Mononuclear cell (primary cell): ENCODE measurements around the gene PHF21A. TPM values are rescaled to one million over a fixed set of nuclear protein-coding genes. Genes with fewer than 3 reads are reported as not detected.

Experiments used
- H3K27me3 ChIP-seq: 2 replicates; pipeline ENCODE4 v1.6.0; 2011; ENCODE audit warnings: low read length, control low read depth; ENCODE audit not compliant: insufficient read depth
- H3K4me1 ChIP-seq: 2 replicates; pipeline ENCODE4 v1.5.1; 2011; ENCODE audit warnings: mild to moderate bottlenecking, low read length, control low read depth; ENCODE audit not compliant: insufficient read depth
- H3K4me3 ChIP-seq: 2 replicates; pipeline ENCODE4 v1.5.1; 2011; ENCODE audit warnings: mild to moderate bottlenecking, low read length, moderate library complexity
- H3K9me3 ChIP-seq: 2 replicates; pipeline ENCODE4 v1.5.1; 2011; ENCODE audit warnings: low read depth, mild to moderate bottlenecking, control low read depth, low read length
- total RNA-seq: library from RNA; depleted of rRNA; stranded (reverse); fragments of >200 nt; gene quantifications from one replicate; pipeline ENCODE4 v1.2.3, GENCODE V29; 2012

PHF21A gene
- total RNA-seq, 1 donor: 33.2 TPM

GRCh38 chr11:45927332-45927683 is 193.9 kb downstream of the PHF21A start:
- Histone ChIP-seq H3K9me3 (no peaks in the 10 kb centered on the region), H3K27me3 (peaks cover 4% of the 10 kb centered on the region), H3K4me3 (no peak overlapping the region), H3K4me1 (peaks cover 52% of the 10 kb centered on the region)

GRCh38 chr11:45926536-45927331 is 194.5 kb downstream of the PHF21A start:
- Histone ChIP-seq H3K9me3 (no peaks in the 10 kb centered on the region), H3K4me1 (peaks cover 52% of the 10 kb centered on the region), H3K4me3 (no peak overlapping the region), H3K27me3 (peaks cover 9% of the 10 kb centered on the region)

GRCh38 chr11:45926001-45926401 is 195.3 kb downstream of the PHF21A start:
- peaks cover 47% of the 10 kb centered on the region for H3K4me1 ChIP-seq
- no peak overlapping the region for H3K4me3 ChIP-seq
- H3K27me3 ChIP-seq: peaks cover 13% of the 10 kb centered on the region
- H3K9me3 ChIP-seq: no peaks in the 10 kb centered on the region

- Histone ChIP-seq H3K9me3 (no peaks in the 10 kb centered on the region), H3K27me3 (peaks cover 13% of the 10 kb centered on the region), H3K4me3 (no peak overlapping the region), H3K4me1 (peaks cover 43% of the 10 kb centered on the region)
Measured at GRCh38 chr11:45925550-45925949, 195.7 kb downstream of the PHF21A start.

GRCh38 chr11:45924927-45925326 is 196.3 kb downstream of the PHF21A start:
- peaks cover 13% of the 10 kb centered on the region for H3K27me3 ChIP-seq
- H3K4me1 ChIP-seq: peaks cover 37% of the 10 kb centered on the region
- H3K4me3 ChIP-seq: no peak overlapping the region
- no peaks in the 10 kb centered on the region for H3K9me3 ChIP-seq

- Histone ChIP-seq H3K9me3 (no peaks in the 10 kb centered on the region), H3K27me3 (peaks cover 13% of the 10 kb centered on the region), H3K4me3 (no peak overlapping the region), H3K4me1 (peaks cover 37% of the 10 kb centered on the region)
Measured at GRCh38 chr11:45924036-45924915, 197.0 kb downstream of the PHF21A start.

- Histone ChIP-seq H3K4me1 (peaks cover 37% of the 10 kb centered on the region), H3K9me3 (no peaks in the 10 kb centered on the region), H3K27me3 (peaks cover 13% of the 10 kb centered on the region), H3K4me3 (peak within 1 kb of the TSS; percentile 39)
Measured at GRCh38 chr11:45922425-45923082, 198.7 kb downstream of the PHF21A start, which contains the start of gene LARGE2. Gene LARGE2 (plus strand): TSS chr11:45922656. CDS start chr11:45922883, 227 bp downstream.

- peaks cover 13% of the 10 kb centered on the region for H3K27me3 ChIP-seq
- H3K9me3 ChIP-seq: no peaks in the 10 kb centered on the region
- peaks cover 43% of the 10 kb centered on the region for H3K4me1 ChIP-seq
- H3K4me3 ChIP-seq: peak overlapping the region; percentile 39
Measured at GRCh38 chr11:45921561-45922424, 199.5 kb downstream of the PHF21A start.

GRCh38 chr11:45920531-45921477 is 200.4 kb downstream of the PHF21A start:
- Histone ChIP-seq H3K27me3 (peaks cover 13% of the 10 kb centered on the region), H3K9me3 (no peaks in the 10 kb centered on the region), H3K4me1 (peaks cover 53% of the 10 kb centered on the region), H3K4me3 (no peak overlapping the region)

GRCh38 chr11:45919806-45920530 is 201.3 kb downstream of the PHF21A start:
- peaks cover 55% of the 10 kb centered on the region for H3K4me1 ChIP-seq
- no peak overlapping the region for H3K4me3 ChIP-seq
- H3K27me3 ChIP-seq: peaks cover 13% of the 10 kb centered on the region
- H3K9me3 ChIP-seq: no peaks in the 10 kb centered on the region

GRCh38 chr11:45918962-45919675 is 202.1 kb downstream of the PHF21A start:
- H3K4me1 ChIP-seq: peaks cover 55% of the 10 kb centered on the region
- H3K4me3 ChIP-seq: peak overlapping the region; percentile 97
- no peaks in the 10 kb centered on the region for H3K9me3 ChIP-seq
- peaks cover 13% of the 10 kb centered on the region for H3K27me3 ChIP-seq

- H3K27me3 ChIP-seq: peaks cover 12% of the 10 kb centered on the region
- H3K9me3 ChIP-seq: no peaks in the 10 kb centered on the region
- H3K4me1 ChIP-seq: peaks cover 55% of the 10 kb centered on the region
- H3K4me3 ChIP-seq: peak overlapping the region; percentile 97
Measured at GRCh38 chr11:45918331-45918941, 202.8 kb downstream of the PHF21A start.
